ENCODE data around the gene C21orf91.
A peak's percentile ranks its signal among the peaks of the same experiment; 100 is the strongest.

Gene C21orf91

DNA sequence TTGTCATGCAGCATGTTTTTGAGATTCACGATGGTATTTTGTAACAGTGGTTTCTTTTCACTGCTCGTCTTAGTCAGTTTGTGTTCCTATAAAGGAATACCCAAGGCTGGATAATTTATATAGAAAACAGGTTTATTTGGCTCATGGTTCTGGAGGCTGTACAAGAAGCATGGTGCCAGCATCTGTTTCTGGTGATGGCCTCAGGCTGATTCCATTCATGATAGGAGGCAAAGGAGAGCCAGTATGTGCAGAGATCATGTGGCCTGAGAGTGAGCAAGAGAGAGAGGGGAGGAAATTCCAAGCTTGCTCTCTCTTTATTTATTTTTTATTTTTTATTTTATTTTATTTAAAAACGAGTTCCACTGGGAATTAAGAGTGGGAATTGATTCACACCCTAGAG is 2.0 kb upstream of the C21orf91 start:
- no peak for ATAC-seq
- TF ChIP-seq, protein P1, sequence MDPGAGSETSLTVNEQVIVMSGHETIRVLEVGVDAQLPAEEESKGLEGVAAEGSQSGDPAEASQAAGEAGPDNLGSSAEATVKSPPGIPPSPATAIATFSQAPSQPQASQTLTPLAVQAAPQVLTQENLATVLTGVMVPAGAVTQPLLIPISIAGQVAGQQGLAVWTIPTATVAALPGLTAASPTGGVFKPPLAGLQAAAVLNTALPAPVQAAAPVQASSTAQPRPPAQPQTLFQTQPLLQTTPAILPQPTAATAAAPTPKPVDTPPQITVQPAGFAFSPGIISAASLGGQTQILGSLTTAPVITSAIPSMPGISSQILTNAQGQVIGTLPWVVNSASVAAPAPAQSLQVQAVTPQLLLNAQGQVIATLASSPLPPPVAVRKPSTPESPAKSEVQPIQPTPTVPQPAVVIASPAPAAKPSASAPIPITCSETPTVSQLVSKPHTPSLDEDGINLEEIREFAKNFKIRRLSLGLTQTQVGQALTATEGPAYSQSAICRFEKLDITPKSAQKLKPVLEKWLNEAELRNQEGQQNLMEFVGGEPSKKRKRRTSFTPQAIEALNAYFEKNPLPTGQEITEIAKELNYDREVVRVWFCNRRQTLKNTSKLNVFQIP (CRISPR knock-in tag; IDR thresholded peaks at IDR 0.05; ENCODE audit: borderline replicate concordance, low read depth): no peak
- TF ChIP-seq ZC3H10 (CRISPR knock-in tag; IDR thresholded peaks at IDR 0.05) (no peak), BACH2 (CRISPR knock-in tag; IDR thresholded peaks at IDR 0.05; ENCODE audit: borderline replicate concordance) (no peak)

DNA sequence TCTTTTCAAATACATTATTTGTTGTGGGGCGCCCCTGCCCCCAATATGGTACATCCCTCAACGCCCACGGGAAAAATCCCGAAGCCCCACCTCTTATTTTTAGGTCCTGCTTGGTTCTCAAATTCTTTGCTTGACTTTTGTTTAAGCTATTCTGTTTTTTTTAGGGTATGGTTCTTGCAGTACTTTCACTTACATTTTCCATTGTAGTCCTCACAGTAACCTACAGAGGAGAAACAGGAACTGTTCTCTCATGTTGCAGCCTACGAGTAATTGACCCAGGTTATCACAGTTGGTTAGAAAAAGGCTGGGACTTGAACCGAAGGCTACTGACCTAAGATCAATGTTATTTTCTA is 697 bp upstream of the C21orf91 start:
- ATAC-seq: peak; percentile 31
- TF ChIP-seq, protein P2, sequence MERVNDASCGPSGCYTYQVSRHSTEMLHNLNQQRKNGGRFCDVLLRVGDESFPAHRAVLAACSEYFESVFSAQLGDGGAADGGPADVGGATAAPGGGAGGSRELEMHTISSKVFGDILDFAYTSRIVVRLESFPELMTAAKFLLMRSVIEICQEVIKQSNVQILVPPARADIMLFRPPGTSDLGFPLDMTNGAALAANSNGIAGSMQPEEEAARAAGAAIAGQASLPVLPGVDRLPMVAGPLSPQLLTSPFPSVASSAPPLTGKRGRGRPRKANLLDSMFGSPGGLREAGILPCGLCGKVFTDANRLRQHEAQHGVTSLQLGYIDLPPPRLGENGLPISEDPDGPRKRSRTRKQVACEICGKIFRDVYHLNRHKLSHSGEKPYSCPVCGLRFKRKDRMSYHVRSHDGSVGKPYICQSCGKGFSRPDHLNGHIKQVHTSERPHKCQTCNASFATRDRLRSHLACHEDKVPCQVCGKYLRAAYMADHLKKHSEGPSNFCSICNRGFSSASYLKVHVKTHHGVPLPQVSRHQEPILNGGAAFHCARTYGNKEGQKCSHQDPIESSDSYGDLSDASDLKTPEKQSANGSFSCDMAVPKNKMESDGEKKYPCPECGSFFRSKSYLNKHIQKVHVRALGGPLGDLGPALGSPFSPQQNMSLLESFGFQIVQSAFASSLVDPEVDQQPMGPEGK (CRISPR knock-in tag; IDR thresholded peaks at IDR 0.05; ENCODE audit: borderline replicate concordance): 0 out of 2 replicates have a peak, but pooled peaks have one; percentile 6
- no peak for TF ChIP-seq ZNF70 (CRISPR knock-in tag; IDR thresholded peaks at IDR 0.05)

DNA sequence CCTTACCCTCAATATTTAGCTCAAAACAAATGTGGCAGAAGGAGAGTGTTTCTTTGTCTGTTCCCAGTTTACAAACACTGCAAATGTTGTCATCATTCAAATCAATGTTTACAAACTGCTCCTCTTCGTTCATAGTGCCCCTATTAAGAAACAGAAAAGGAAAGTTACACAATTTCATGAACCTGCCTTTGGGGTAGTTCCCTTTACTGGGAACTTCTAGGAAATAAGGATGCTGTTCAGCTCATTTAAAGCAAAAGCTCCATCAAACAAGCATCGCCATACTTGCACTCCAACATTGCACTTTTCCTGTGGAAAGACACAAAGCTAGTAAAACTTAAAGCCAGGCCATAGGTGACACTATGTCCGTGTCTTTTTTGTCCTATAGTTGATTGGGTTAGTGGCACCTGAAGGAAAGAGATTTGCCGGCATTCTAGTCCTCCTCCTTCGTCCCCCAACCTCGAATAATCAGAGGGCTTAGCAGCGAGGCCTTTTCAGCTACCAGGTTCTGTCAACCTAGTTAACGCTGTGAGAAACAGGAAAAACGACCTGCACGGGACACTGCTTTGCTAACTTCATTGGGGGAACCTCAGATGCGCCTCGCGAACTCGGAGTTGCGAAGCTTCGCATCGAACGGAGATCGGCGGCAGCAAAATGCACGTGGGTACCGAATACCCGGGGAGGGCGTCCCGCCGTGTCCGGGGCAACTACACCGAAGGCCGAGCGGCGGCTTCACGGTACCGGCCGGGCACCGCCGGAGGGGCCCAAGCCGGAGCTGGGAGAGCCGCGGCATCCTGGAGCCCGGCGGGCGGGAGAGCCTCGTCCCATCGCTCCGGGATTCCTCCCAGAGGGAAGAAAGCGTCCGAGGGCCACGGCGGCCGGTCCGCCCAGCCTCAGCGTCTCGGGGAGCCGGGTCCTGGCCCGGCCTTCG is 706 bp downstream of the C21orf91 start:
- TF ChIP-seq SNAI2 (CRISPR knock-in tag; IDR thresholded peaks at IDR 0.05) (no peak), RARB (CRISPR knock-in tag; IDR thresholded peaks at IDR 0.05) (no peak), ARNTL (CRISPR knock-in tag; IDR thresholded peaks at IDR 0.05; ENCODE audit: borderline replicate concordance, low read depth) (no peak), ZNF8 (CRISPR knock-in tag; IDR thresholded peaks at IDR 0.05) (no peak), ZC3H10 (CRISPR knock-in tag; IDR thresholded peaks at IDR 0.05) (no peak), CSDC2 (CRISPR knock-in tag; IDR thresholded peaks at IDR 0.05) (no peak), TOX (CRISPR knock-in tag; IDR thresholded peaks at IDR 0.05; ENCODE audit: borderline replicate concordance) (no peak), ZNF70 (CRISPR knock-in tag; IDR thresholded peaks at IDR 0.05) (no peak), ESRRG (CRISPR knock-in tag; IDR thresholded peaks at IDR 0.05) (no peak), BACH2 (CRISPR knock-in tag; IDR thresholded peaks at IDR 0.05; ENCODE audit: borderline replicate concordance) (no peak), ZFP3 (CRISPR knock-in tag; IDR thresholded peaks at IDR 0.05) (no peak), TCF4 (CRISPR knock-in tag; IDR thresholded peaks at IDR 0.05; ENCODE audit: borderline replicate concordance) (no peak), PPARA (CRISPR knock-in tag; IDR thresholded peaks at IDR 0.05; ENCODE audit: borderline replicate concordance) (no peak), GLIS3 (CRISPR knock-in tag; IDR thresholded peaks at IDR 0.05) (no peak), ISL1 (CRISPR knock-in tag; IDR thresholded peaks at IDR 0.05) (no peak)
- TF ChIP-seq, protein P3, sequence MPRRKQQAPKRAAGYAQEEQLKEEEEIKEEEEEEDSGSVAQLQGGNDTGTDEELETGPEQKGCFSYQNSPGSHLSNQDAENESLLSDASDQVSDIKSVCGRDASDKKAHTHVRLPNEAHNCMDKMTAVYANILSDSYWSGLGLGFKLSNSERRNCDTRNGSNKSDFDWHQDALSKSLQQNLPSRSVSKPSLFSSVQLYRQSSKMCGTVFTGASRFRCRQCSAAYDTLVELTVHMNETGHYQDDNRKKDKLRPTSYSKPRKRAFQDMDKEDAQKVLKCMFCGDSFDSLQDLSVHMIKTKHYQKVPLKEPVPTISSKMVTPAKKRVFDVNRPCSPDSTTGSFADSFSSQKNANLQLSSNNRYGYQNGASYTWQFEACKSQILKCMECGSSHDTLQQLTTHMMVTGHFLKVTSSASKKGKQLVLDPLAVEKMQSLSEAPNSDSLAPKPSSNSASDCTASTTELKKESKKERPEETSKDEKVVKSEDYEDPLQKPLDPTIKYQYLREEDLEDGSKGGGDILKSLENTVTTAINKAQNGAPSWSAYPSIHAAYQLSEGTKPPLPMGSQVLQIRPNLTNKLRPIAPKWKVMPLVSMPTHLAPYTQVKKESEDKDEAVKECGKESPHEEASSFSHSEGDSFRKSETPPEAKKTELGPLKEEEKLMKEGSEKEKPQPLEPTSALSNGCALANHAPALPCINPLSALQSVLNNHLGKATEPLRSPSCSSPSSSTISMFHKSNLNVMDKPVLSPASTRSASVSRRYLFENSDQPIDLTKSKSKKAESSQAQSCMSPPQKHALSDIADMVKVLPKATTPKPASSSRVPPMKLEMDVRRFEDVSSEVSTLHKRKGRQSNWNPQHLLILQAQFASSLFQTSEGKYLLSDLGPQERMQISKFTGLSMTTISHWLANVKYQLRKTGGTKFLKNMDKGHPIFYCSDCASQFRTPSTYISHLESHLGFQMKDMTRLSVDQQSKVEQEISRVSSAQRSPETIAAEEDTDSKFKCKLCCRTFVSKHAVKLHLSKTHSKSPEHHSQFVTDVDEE (CRISPR knock-in tag; IDR thresholded peaks at IDR 0.05): no peak
- TF ChIP-seq, protein P1 (CRISPR knock-in tag; IDR thresholded peaks at IDR 0.05; ENCODE audit: borderline replicate concordance, low read depth): no peak
- TF ChIP-seq, protein P4, sequence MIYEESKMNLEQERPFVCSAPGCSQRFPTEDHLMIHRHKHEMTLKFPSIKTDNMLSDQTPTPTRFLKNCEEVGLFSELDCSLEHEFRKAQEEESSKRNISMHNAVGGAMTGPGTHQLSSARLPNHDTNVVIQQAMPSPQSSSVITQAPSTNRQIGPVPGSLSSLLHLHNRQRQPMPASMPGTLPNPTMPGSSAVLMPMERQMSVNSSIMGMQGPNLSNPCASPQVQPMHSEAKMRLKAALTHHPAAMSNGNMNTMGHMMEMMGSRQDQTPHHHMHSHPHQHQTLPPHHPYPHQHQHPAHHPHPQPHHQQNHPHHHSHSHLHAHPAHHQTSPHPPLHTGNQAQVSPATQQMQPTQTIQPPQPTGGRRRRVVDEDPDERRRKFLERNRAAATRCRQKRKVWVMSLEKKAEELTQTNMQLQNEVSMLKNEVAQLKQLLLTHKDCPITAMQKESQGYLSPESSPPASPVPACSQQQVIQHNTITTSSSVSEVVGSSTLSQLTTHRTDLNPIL (CRISPR knock-in tag; IDR thresholded peaks at IDR 0.05; ENCODE audit: low read depth): no peak
- TF ChIP-seq, protein P2 (CRISPR knock-in tag; IDR thresholded peaks at IDR 0.05; ENCODE audit: borderline replicate concordance): no peak
- TF ChIP-seq, protein P5, sequence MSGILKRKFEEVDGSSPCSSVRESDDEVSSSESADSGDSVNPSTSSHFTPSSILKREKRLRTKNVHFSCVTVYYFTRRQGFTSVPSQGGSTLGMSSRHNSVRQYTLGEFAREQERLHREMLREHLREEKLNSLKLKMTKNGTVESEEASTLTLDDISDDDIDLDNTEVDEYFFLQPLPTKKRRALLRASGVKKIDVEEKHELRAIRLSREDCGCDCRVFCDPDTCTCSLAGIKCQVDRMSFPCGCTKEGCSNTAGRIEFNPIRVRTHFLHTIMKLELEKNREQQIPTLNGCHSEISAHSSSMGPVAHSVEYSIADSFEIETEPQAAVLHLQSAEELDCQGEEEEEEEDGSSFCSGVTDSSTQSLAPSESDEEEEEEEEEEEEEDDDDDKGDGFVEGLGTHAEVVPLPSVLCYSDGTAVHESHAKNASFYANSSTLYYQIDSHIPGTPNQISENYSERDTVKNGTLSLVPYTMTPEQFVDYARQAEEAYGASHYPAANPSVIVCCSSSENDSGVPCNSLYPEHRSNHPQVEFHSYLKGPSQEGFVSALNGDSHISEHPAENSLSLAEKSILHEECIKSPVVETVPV (CRISPR knock-in tag; IDR thresholded peaks at IDR 0.05): no peak
- peak; percentile 64 for ATAC-seq

All from SK-N-SH treated with all-trans-retinoic acid at 6 μM for 48 hours (cell line).